Fibroblast of skin of right quadriceps (primary cell): ENCODE measurements around the gene LRRIQ4.

Source experiments
- DNase-seq: peaks from one replicate; pipeline ENCODE4 v3.0.0-alpha.2; 2013

LRRIQ4 gene

DNA sequence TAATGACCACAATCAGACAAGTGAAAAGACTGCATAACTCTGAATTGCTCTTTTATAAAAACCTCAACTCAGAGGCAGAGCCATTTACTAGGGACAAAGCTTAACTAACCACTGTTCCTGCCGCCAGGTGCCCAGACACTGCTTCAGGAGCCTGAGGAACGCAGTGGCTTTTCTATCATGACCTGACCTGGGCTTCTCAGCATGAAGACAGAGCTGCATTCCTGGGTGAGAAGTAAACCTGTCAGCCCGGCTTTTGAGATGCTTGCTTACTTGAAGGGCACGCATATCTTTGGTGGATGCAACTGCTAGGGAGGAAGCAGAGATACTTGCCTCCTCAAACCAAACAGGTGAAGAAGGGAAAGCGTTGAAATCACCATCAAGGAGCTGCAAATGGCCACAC lies 49.2 kb downstream of the LRRIQ4 start:
- DNase-seq, result no peak

DNA sequence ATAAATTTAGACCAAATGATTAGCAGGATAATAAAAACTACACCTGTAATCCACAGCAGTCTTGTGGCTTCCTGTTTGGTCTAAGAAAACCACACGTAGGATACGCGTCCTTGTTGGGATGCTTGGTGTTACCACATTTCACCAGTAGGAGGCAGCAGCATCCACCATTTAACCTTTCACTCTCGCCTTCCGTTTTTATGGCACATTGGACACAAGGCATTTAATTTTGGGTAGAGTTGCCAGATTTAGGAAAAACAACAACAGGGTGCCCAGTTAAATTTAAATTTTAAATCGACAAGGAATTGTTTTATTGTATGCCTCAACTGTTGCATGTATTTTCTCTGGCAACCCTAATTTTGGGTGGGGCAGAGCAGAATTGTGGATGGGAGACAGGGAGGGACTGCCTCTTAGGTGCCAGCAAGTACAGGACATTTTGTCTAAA lies 50.8 kb downstream of the LRRIQ4 start:
- DNase-seq, result peak; percentile 50

GRCh38 chr3:169864270-169864669 lies 51.6 kb downstream of the LRRIQ4 start:
- DNase-seq, result no peak

DNA sequence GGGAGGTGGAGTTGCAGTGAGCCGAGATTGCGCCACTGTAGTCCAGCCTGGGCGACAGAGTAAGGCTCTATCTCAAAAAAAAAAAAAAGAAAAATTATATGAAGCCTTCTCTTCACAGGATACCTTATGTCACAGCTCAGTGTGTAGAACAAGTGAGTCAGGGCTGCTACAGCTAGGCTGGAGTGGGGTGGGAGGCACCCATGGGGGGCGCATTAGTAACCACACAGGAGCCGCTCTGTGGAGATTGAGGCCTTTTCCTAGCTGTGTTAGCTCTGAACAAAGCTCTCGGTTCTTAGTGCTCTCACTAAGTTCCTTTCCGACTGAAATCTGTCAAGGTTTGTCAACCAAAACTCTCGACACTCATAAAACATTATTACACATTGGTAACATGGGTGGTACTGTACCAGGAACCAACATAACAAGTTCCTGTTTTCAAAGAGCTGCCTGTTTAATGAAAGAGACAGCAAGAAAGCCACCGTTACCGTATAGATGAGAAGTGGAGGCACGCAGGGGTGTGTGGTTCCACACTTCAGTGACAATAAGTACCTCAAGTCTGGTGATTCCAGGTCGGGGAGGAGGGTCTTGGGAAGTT lies 52.6 kb downstream of the LRRIQ4 start:
- no peak for DNase-seq

GRCh38 chr3:169867584-169868210 lies 55.0 kb downstream of the LRRIQ4 start:
- DNase-seq, result no peak

DNA sequence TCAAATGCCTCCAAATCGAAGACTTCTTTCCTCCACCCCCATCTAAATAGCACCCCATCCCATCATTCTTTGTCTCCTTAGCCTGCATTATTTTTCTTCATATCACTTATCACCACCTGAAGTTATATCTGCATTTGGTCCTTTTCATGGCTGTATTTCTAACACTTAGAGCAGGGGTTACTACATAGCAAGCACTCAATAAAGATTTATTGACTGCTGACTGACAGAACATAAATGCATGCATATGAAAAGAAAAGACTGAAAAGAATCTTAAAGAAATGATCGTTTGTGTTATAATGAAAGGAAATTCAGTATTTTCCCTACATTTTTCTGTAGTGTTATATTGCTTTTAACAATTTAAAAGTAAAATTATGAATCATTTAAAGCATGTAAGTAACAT lies 55.7 kb downstream of the LRRIQ4 start:
- no peak for DNase-seq

DNA sequence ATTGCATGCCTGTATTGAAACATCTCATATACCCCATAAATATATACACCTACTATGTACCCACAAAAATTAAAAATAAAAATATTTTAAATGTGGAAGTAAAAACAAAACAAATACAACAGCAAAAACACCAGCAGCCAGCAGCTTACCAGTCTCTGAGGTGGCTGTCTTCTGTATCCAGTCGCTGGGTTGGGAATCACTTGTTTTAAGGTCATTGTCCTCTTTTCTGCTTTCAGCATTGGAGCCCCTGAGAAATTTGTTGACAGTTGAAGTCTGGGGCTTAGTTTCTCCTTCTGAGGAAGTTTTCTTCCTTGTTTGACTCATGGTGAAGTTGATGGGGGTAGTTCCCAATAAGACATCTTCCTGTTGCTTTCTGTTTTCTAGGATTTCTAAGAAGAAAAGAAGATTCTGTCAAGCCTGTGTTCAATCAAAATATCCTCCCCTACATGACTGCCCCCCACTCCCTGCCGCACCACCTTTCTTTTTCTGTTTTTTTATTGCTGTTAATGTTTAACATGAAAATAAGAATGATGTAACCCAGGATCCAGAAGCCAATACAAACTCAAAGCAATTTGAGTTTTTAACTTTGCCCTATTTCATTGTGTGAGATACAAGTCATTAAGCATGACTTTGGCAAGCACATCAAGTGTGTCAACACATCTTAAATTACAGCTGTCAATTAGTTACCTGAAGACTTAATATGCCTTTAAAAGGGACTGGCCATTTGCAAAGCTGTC lies 57.0 kb downstream of the LRRIQ4 start, which contains the start of gene LRRC31:
Gene LRRC31, minus strand, starts transcription at position 452 of the 737 bp plus-strand sequence. Its CDS starts 128 bp downstream, at position 324.
- no peak for DNase-seq

- DNase-seq, result no peak
Observed at GRCh38 chr3:169871129-169871886, 58.6 kb downstream of the LRRIQ4 start.

GRCh38 chr3:169879013-169879557 lies 66.4 kb downstream of the LRRIQ4 start:
- DNase-seq, result no peak

GRCh38 chr3:169879845-169880575 lies 67.3 kb downstream of the LRRIQ4 start:
- DNase-seq, result no peak

DNA sequence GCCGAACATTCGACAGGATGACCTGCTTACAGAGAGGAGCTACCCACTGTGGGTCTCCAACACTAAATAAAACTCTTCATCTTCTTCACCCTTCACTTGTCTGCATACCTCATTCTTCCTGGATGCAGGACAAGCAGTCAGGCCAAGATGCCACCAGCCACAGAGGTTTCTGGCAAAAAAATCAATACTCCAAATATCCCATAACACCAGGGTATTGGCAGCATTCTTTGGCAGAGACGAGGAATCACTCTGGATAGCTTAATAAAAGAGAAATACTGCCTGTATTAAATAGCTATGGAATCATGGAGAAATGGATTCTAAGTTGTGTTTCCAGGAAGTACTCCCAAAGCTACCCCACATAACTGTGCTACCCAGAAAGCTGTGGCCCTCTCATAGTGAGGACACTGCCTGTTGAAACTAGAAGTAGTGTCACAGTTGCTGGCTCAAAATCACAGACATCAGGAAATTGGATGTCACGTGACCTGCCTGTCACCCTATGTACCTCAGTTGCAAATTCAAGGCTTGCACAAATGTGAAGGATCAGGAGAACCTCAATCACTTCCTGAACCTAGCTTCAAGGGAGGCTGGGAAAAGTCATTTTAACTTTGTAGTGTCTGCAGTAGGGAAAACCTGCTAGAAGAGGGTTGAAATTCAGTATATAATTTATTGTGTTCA lies 68.0 kb downstream of the LRRIQ4 start:
- no peak for DNase-seq

GRCh38 chr3:169886671-169887070 lies 74.0 kb downstream of the LRRIQ4 start:
- peak; percentile 10 for DNase-seq
